ENCODE measurements around the gene NUP210. TPM values are rescaled to one million over a fixed set of nuclear protein-coding genes. Genes with fewer than 3 reads are reported as not detected.

NUP210 gene
- polyA plus RNA-seq, 1 experiment, result 0.32 TPM

DNA sequence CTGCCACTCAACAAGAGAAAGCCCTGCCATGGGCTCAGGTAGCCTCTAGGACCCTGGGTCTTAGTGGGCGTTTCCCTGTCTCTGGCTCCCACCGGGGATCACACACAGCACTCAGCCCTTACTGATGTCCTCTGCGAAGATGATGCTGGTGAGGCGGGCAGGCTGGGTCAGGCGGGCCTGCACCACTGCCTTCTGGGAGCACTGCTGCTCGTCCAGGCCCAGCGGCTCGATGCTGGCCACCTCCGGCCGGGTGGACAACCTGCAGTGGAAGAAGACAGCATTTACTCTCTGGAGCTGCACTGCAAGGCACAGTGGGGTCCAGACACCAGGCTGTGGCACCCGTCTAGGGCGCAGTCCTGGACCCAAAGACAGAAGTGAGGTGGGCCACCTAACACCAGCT, 20.5 kb downstream of the NUP210 start:
- TF ChIP-seq, protein P1, sequence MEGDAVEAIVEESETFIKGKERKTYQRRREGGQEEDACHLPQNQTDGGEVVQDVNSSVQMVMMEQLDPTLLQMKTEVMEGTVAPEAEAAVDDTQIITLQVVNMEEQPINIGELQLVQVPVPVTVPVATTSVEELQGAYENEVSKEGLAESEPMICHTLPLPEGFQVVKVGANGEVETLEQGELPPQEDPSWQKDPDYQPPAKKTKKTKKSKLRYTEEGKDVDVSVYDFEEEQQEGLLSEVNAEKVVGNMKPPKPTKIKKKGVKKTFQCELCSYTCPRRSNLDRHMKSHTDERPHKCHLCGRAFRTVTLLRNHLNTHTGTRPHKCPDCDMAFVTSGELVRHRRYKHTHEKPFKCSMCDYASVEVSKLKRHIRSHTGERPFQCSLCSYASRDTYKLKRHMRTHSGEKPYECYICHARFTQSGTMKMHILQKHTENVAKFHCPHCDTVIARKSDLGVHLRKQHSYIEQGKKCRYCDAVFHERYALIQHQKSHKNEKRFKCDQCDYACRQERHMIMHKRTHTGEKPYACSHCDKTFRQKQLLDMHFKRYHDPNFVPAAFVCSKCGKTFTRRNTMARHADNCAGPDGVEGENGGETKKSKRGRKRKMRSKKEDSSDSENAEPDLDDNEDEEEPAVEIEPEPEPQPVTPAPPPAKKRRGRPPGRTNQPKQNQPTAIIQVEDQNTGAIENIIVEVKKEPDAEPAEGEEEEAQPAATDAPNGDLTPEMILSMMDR (IDR thresholded peaks at IDR 0.05; ENCODE audit: insufficient read depth, low read depth, low read length), result no peak
- POLR2A ChIA-PET, result no interaction called here
- no peaks in the 10 kb centered on the region for H3K27me3 ChIP-seq (ENCODE audit: control insufficient read depth, insufficient read depth, low read length)
- DNase-seq (ENCODE audit: low read depth), result no peak
- H3K36me3 ChIP-seq (ENCODE audit: control insufficient read depth, insufficient read depth, low read length), result no peaks in the 10 kb centered on the region
- CTCF ChIA-PET, result interaction anchor here (0.6 kb wide), 1 partner anchor 1034 kb away, joined by 3 read pairs; no protein-coding TSS in a partner anchor
- H3K4me3 ChIP-seq (ENCODE audit: low read depth, low read length), result no peak overlapping the region

DNA sequence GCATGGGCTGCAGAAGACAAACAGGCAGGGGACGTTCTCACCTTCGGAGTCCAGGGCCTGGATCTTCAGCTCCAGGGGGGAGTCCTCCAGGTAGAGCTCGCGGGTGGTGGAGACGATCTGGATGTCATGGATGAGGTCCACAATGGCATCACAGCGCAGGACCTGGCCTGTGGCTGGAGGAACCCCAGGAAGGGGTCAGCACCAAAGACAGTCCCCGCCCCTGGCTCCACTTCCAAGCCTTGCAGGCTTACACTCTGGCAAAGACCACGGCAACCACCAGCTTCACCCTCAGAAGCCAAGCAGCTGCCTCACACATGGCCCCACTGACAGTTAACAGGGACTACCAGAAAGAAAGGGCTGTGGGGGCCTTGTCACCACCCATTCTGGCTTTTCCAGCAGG, 22.8 kb downstream of the NUP210 start:
- ChIA-PET POLR2A (no interaction called here), CTCF (no interaction called here)
- no peak for DNase-seq (ENCODE audit: low read depth)
- TF ChIP-seq, protein P1 (IDR thresholded peaks at IDR 0.05; ENCODE audit: insufficient read depth, low read depth, low read length), result no peak
- H3K4me3 ChIP-seq (ENCODE audit: low read depth, low read length), result no peak overlapping the region
- no peaks in the 10 kb centered on the region for H3K36me3 ChIP-seq (ENCODE audit: control insufficient read depth, insufficient read depth, low read length)
- no peaks in the 10 kb centered on the region for H3K27me3 ChIP-seq (ENCODE audit: control insufficient read depth, insufficient read depth, low read length)

DNA sequence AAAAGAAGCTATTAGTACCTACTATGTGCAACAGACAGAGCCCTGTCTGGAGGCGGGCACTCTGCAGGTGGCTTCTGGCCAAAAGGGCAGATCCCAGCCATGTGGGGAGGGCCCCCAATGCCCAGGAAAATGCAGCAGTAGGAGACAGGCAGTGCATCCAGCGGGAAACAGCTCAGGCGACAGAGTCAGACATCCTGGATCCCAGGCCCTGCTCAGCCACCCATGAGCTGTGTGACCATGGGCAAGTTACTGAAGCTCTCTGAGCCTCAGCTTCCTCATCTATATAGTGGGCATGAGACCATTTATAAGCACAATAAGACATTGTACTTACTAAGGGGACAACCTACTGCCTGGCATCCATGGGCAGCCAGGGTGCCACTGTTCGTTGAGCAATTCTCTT, 25.8 kb downstream of the NUP210 start:
- Histone ChIP-seq H3K36me3 (ENCODE audit: control insufficient read depth, insufficient read depth, low read length) (no peaks in the 10 kb centered on the region), H3K27me3 (ENCODE audit: control insufficient read depth, insufficient read depth, low read length) (0 out of 2 replicates have a peak, but pooled peaks cover 1% of the 10 kb centered on the region), H3K4me3 (ENCODE audit: low read depth, low read length) (no peak overlapping the region)
- DNase-seq (ENCODE audit: low read depth), result no peak
- TF ChIP-seq, protein P1 (IDR thresholded peaks at IDR 0.05; ENCODE audit: insufficient read depth, low read depth, low read length), result no peak
- ChIA-PET CTCF (no interaction called here), POLR2A (no interaction called here)

DNA sequence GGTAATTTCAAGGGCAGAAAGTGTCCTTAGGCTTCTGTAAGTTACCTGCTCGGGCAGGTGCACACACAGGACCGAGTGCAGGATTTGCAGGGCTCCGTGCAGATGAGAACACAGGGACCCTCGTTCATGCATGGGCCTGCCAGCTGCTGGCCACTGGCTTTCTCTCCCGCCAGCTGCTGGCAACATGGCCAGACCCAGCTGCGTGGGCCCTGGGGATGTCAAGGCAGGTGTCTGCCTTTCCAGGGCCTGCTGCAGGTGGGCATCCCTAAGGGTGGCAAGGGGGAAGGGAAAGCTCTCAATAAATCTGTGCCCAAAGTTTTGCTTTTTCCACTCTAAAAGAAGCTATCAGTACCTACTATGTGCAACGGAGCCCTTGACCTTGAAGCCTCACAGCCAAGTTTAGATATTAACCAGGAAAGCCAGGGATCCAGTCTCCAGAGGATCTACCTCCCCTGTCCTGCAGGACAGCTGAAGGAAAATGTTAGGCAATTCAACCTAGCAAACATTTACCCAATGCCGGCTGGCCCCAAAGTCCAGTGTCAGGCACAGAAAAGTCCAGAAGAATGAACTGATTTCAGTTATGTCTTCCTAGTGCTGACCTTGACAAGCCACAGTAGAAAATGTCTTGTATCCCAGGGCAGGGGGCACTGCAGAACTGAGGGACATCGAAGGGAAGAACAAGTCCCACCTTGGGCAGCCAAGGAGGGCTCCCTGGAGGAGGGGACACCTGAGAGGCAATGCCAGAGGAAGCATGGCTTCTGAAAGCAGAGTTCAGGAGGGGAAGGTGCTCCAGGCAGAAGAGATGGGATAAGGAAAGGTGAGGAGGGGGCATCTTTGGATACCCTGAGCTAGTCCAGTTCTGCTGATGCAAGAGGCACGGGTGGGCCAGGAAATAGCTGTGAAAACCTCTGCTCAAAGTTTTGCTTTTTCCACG, 26.4 kb downstream of the NUP210 start:
- no peak overlapping the region for H3K4me3 ChIP-seq (ENCODE audit: low read depth, low read length)
- no peaks in the 10 kb centered on the region for H3K36me3 ChIP-seq (ENCODE audit: control insufficient read depth, insufficient read depth, low read length)
- H3K27me3 ChIP-seq (ENCODE audit: control insufficient read depth, insufficient read depth, low read length), result 0 out of 2 replicates have a peak, but pooled peaks cover 1% of the 10 kb centered on the region
- ChIA-PET POLR2A (no interaction called here), CTCF (no interaction called here)
- DNase-seq (ENCODE audit: low read depth), result no peak
- TF ChIP-seq, protein P1 (IDR thresholded peaks at IDR 0.05; ENCODE audit: insufficient read depth, low read depth, low read length), result no peak

DNA sequence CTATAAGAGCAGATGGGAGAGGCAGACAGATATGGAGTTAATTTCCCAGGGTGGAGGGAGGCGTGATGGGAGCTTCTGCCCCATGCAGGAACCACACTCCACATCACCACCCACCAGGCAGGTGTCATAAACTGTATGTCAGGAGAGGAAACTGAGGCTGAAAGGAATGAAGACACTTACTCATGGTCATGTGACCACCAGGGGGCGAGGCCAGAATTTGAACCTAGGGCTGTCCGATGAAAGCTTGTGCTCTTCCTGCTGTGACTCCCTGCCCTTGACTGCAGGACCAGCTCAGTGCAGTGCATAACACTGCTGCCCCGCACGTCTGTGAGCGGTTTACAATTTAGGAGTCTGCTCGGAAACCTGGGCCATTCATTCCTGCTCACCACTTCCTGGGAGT, 28.8 kb downstream of the NUP210 start:
- POLR2A ChIA-PET, result no interaction called here
- no peak for DNase-seq (ENCODE audit: low read depth)
- no peak overlapping the region for H3K4me3 ChIP-seq (ENCODE audit: low read depth, low read length)
- H3K36me3 ChIP-seq (ENCODE audit: control insufficient read depth, insufficient read depth, low read length), result no peaks in the 10 kb centered on the region
- 0 out of 2 replicates have a peak, but pooled peaks cover 1% of the 10 kb centered on the region for H3K27me3 ChIP-seq (ENCODE audit: control insufficient read depth, insufficient read depth, low read length)
- TF ChIP-seq, protein P1 (IDR thresholded peaks at IDR 0.05; ENCODE audit: insufficient read depth, low read depth, low read length), result 0 out of 2 replicates have a peak, but pooled peaks have one; percentile 5
- CTCF ChIA-PET, result interaction anchor here (1.6 kb wide), 1 partner anchor 9 kb away, joined by 5 read pairs; no protein-coding TSS in a partner anchor
